Stimulated activated naive CD8-positive, alpha-beta T cell treated with anti-CD3 and anti-CD28 coated beads, Interleukin-15, Interleukin-2, amounts not matched to agents 100 ng/mL and 50 ng/mL, for 24 hours (primary cell): ENCODE results near the gene MTF2.
"Not testable (repeated sequence)": the region's sequence is repeated elsewhere in the genome, so short reads cannot be mapped to it uniquely, and the experiment has no call there.

Source experiments
- H3K27ac Mint-ChIP-seq: one replicate; pipeline ENCODE4 v1.8.0; 2021; ENCODE audit warnings: mild to moderate bottlenecking, mixed read lengths
- H3K27me3 Mint-ChIP-seq: one replicate; pipeline ENCODE4 v1.8.0; 2021; ENCODE audit warnings: mixed read lengths
- H3K36me3 Mint-ChIP-seq: one replicate; pipeline ENCODE4 v1.8.0; 2021; ENCODE audit warnings: low read depth, mixed read lengths
- H3K4me1 Mint-ChIP-seq: one replicate; pipeline ENCODE4 v1.8.0; 2021; ENCODE audit warnings: low read depth, mixed read lengths
- H3K4me3 Mint-ChIP-seq: one replicate; pipeline ENCODE4 v1.8.0; 2021; ENCODE audit warnings: mild to moderate bottlenecking, mixed read lengths
- H3K9me3 Mint-ChIP-seq: one replicate; pipeline ENCODE4 v1.8.0; 2021; ENCODE audit warnings: mixed read lengths

Gene MTF2

GRCh38 chr1:93078986-93079654, at the start of gene MTF2:
Gene MTF2, plus strand, starts transcription at chr1:93079283. Its CDS starts 244 bp downstream, at chr1:93079527.
- Mint-ChIP-seq H3K4me1 (peaks cover 42% of the 10 kb centered on the region), H3K27ac (peak within 1 kb of the TSS; percentile 88), H3K9me3 (no peaks in the 10 kb centered on the region), H3K4me3 (peak within 1 kb of the TSS; percentile 89), H3K36me3 (peaks cover 15% of the 10 kb centered on the region), H3K27me3 (no peaks in the 10 kb centered on the region)

- no peaks in the 10 kb centered on the region for H3K27me3 Mint-ChIP-seq
- no peaks in the 10 kb centered on the region for H3K36me3 Mint-ChIP-seq
- H3K4me3 Mint-ChIP-seq, result no peak overlapping the region
- H3K9me3 Mint-ChIP-seq, result no peaks in the 10 kb centered on the region
- H3K27ac Mint-ChIP-seq, result no peak overlapping the region
- peaks cover 22% of the 10 kb centered on the region for H3K4me1 Mint-ChIP-seq
Measured at GRCh38 chr1:93029317-93029716, 49.8 kb upstream of the MTF2 start.

DNA sequence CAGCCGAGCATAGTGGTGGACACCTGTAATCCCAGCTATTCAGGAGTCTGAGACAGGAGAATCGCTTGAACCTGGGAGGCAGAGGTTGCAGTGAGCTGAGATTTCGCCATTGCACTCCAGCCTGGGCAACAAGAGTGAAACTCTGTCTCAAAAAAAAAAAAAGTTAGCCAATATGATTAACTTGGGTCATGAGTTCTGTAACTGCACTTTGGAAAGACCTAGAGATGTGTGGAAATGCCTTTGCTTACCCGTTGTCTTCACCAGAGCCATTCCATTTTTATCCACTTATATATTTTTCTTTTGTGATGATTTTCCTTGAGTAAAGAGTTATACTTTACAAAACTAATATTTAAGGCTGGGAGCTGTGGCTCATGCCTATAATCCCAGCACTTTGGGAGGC, 48.9 kb upstream of the MTF2 start:
- peaks cover 22% of the 10 kb centered on the region for H3K4me1 Mint-ChIP-seq
- not testable (repeated sequence) for H3K4me3 Mint-ChIP-seq, H3K27ac Mint-ChIP-seq, H3K27me3 Mint-ChIP-seq, H3K36me3 Mint-ChIP-seq, H3K9me3 Mint-ChIP-seq

DNA sequence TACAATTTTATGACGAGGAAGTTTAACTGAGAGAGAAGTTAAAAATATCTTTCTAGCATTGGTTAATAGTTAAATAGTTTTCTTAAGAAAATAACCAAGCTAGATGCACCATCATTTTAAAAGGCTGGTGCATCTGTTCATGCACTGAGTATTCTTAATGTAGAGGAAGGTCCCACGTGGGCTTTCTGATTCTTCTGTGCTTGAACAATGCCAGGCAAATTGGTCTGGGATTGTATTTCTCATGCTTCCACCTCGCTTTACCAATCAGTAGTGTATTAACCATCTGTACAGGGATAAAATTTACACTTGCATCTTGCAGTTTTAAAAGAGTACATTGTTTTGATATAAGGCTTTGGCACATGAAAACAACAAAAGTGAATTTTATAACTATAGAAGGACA, 47.4 kb upstream of the MTF2 start:
- H3K4me1 Mint-ChIP-seq, result peaks cover 22% of the 10 kb centered on the region

DNA sequence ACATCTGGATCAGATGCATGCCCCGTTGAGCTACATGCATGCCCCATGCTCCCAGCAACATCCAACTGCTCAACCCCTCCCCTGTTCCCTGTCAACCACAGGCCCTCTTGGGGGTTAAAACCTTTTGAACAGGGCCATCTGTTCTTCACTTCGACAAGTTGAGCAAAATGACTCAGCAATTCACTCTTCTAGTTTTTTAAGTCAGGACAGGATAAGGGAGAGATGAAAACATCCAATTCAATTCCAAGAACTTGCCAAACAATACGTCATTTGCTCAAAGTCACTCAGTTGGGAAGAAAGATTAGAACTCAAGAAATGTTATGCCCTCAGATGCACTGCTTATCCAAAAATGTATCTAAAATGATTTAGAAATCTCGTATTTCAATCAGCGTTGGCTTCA, 46.1 kb upstream of the MTF2 start:
- no peaks in the 10 kb centered on the region for H3K9me3 Mint-ChIP-seq
- no peak overlapping the region for H3K27ac Mint-ChIP-seq
- no peak overlapping the region for H3K4me3 Mint-ChIP-seq
- peaks cover 22% of the 10 kb centered on the region for H3K4me1 Mint-ChIP-seq
- H3K27me3 Mint-ChIP-seq, result no peaks in the 10 kb centered on the region
- no peaks in the 10 kb centered on the region for H3K36me3 Mint-ChIP-seq

More for the DNA sequence above, 47.4 kb upstream of the MTF2 start:
- no peaks in the 10 kb centered on the region for H3K9me3 Mint-ChIP-seq
- no peaks in the 10 kb centered on the region for H3K27me3 Mint-ChIP-seq
- H3K27ac Mint-ChIP-seq, result peak overlapping the region; percentile 28
- H3K4me3 Mint-ChIP-seq, result no peak overlapping the region
- no peaks in the 10 kb centered on the region for H3K36me3 Mint-ChIP-seq

DNA sequence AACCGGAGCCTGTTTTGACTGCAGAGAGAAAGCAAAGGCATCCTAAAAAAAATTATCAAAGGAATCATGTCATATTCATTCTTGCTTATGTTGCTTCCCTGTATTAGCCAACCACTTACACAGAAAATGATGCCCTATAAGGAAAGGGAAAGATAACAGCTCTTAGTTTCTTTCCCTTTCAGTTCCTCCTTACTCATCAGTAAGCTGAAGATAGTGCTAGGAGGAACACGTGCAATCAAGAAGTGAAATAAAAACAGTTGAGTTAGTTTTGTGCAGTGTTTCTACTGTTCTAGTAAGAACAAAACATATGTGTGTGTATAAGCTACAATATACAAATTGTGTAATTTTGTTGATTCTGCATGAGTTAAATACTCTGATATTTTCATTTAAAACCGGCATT, 45.3 kb upstream of the MTF2 start:
- no peaks in the 10 kb centered on the region for H3K36me3 Mint-ChIP-seq
- H3K9me3 Mint-ChIP-seq, result no peaks in the 10 kb centered on the region
- no peak overlapping the region for H3K27ac Mint-ChIP-seq
- no peaks in the 10 kb centered on the region for H3K27me3 Mint-ChIP-seq
- H3K4me1 Mint-ChIP-seq, result peaks cover 26% of the 10 kb centered on the region
- no peak overlapping the region for H3K4me3 Mint-ChIP-seq

- Mint-ChIP-seq H3K36me3 (no peaks in the 10 kb centered on the region), H3K27me3 (no peaks in the 10 kb centered on the region), H3K27ac (no peak overlapping the region), H3K4me1 (peaks cover 23% of the 10 kb centered on the region), H3K4me3 (no peak overlapping the region), H3K9me3 (no peaks in the 10 kb centered on the region)
Measured at GRCh38 chr1:93034397-93034796, 44.7 kb upstream of the MTF2 start.

DNA sequence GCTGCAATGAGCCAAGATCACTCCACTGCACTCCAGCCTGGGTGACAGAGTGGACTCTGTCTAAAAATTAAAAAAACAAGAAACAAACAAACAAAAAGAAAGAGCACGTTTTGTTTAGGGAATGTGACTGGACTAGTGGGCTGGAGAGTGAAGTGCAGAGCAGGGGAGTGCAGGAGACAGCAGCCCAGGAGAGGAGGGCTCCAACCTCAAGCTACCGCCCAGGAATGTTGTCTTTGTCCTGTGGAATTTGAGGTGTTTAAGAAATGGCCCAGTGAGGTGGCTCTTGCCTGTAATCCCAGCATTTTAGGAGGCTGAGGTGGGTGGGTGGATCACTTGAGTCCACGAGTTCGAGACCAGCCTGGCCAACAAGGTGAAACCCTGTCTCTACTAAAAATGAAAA, 42.4 kb upstream of the MTF2 start:
- Mint-ChIP-seq H3K4me3 (no peak overlapping the region), H3K36me3 (no peaks in the 10 kb centered on the region), H3K9me3 (no peaks in the 10 kb centered on the region), H3K4me1 (peaks cover 19% of the 10 kb centered on the region), H3K27ac (no peak overlapping the region), H3K27me3 (no peaks in the 10 kb centered on the region)

- Mint-ChIP-seq H3K27ac (peak overlapping the region; percentile 42), H3K4me1 (peaks cover 20% of the 10 kb centered on the region), H3K36me3 (no peaks in the 10 kb centered on the region), H3K4me3 (peak overlapping the region; percentile 60), H3K9me3 (no peaks in the 10 kb centered on the region), H3K27me3 (no peaks in the 10 kb centered on the region)
Measured at GRCh38 chr1:93042187-93043056, 36.7 kb upstream of the MTF2 start.

DNA sequence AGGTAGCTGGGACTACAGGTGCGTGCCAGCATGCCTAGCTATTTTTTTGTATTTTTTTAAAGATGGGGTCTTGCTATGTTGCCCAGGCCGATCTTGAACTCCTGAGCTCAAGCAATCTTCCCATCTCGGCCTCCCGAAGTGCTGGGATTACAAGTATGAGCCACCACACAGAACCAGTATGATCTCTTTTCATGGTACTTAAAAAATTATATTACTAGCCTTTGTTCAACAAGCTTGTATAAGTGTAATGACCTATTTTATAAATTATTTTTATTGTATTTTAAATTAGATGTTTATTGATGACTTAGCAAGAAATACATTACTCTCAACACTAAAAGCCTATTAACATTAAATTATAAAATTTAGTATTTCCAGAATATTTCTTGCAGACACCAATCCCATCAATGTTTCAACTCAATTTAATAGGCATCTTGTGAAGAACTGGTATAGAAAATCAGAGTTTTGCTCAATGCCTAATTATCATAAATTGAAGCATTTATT, 36.0 kb upstream of the MTF2 start:
- Mint-ChIP-seq H3K9me3 (no peaks in the 10 kb centered on the region), H3K27me3 (no peaks in the 10 kb centered on the region), H3K4me3 (peak overlapping the region; percentile 60), H3K4me1 (peaks cover 20% of the 10 kb centered on the region), H3K27ac (peak overlapping the region; percentile 42), H3K36me3 (no peaks in the 10 kb centered on the region)

- Mint-ChIP-seq H3K36me3 (no peaks in the 10 kb centered on the region), H3K4me3 (no peak overlapping the region), H3K27me3 (no peaks in the 10 kb centered on the region), H3K4me1 (peaks cover 4% of the 10 kb centered on the region), H3K9me3 (no peaks in the 10 kb centered on the region), H3K27ac (no peak overlapping the region)
Measured at GRCh38 chr1:93047618-93048017, 31.5 kb upstream of the MTF2 start.

DNA sequence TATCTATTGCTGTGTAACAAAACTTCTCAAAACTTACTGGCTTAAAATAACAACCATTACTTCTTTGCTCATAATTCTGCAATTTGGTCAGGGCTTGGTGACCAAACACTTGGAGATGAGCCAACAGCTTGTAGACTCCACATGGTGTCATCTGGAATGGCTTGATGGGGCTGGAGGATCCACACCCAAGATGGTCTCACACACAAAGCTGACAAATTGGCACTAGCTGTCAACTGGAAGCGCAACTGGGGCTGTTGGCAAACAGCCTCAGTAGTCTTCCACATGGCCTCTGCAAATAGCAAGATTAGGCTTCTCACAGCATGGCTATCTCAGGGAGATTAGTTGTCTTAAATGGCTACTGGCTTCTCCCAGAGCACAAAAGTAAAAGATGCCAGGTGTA, 27.1 kb upstream of the MTF2 start:
- H3K9me3 Mint-ChIP-seq, result no peaks in the 10 kb centered on the region

DNA sequence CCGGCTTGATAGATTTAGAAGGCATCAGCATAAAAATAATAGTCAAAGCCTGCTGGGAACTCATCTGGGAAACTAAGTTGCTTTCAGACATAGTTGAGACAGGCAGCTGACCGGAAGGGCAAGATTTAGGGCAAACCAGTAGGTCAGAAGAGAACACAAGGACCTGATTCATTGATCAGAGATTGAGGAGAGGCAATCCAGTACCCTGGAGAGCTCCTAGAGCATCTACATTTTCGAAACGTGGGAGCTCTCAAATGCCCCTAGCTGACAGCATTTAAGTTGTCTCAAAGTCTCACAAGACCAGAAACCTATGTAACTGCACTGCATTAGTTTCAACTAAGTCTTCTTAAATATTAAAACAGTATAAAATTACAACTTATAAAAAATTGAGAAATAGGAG, 22.9 kb upstream of the MTF2 start:
- Mint-ChIP-seq H3K9me3 (no peaks in the 10 kb centered on the region), H3K4me3 (no peak overlapping the region), H3K36me3 (no peaks in the 10 kb centered on the region), H3K27ac (no peak overlapping the region), H3K27me3 (peaks cover 3% of the 10 kb centered on the region), H3K4me1 (no peaks in the 10 kb centered on the region)

More for the DNA sequence above, 27.1 kb upstream of the MTF2 start:
- no peak overlapping the region for H3K27ac Mint-ChIP-seq
- H3K4me3 Mint-ChIP-seq, result no peak overlapping the region
- H3K27me3 Mint-ChIP-seq, result no peaks in the 10 kb centered on the region
- H3K4me1 Mint-ChIP-seq, result no peaks in the 10 kb centered on the region
- H3K36me3 Mint-ChIP-seq, result no peaks in the 10 kb centered on the region

DNA sequence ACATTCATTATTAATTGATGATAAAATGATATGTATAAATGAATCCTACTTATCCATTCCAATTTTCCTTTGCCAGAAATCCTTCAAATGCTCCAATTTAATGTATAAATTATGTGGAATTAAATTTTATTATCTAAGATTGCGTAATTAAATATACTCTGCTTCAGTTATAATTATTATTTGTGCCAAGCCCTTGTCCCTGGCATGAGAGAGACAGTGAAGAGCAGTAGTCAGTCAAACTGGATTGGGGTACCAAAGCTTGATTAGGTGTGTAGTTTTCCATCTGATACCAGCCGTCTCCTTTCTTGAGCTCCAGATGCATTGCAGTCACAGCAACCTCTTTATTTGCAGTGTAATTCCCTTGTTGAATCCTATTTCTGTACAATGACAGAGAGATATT, 22.4 kb upstream of the MTF2 start:
- H3K4me3 Mint-ChIP-seq, result no peak overlapping the region
- no peaks in the 10 kb centered on the region for H3K4me1 Mint-ChIP-seq
- H3K36me3 Mint-ChIP-seq, result no peaks in the 10 kb centered on the region
- H3K27me3 Mint-ChIP-seq, result peaks cover 3% of the 10 kb centered on the region
- no peak overlapping the region for H3K27ac Mint-ChIP-seq
- H3K9me3 Mint-ChIP-seq, result no peaks in the 10 kb centered on the region
